ENCODE measurements around the gene SCGN.

DNA sequence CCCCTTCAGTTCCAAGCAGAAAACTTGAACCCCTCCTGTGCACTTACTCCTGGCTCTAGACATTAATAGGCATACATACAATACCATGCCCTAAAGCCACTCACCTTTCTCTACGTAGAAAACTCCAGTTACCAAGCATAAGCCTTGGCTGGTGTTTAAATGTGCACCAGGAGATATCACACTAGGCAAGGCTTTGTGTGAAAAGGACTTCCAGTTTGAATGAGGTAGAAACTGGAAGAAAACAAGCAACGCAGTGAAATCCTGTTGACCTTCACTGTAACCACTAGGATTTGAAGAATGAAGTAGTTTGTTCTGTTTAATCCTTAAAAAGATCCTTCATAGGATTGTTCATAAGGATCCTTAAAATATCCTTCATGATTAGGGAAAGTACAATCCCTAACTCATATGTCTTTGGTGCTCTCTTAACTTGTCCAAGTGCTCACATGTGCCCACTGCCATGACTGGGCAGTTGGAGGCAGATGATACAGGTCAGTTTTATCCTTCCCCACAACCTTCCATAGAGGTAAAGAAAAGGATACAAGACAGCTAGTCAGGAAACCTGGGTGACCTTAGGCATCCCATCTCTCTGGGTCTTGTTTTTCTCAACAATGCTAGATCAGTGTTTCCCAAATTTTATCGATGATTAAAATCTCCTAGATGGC is 9.2 kb upstream of the SCGN start:
- TF ChIP-seq, protein P1, sequence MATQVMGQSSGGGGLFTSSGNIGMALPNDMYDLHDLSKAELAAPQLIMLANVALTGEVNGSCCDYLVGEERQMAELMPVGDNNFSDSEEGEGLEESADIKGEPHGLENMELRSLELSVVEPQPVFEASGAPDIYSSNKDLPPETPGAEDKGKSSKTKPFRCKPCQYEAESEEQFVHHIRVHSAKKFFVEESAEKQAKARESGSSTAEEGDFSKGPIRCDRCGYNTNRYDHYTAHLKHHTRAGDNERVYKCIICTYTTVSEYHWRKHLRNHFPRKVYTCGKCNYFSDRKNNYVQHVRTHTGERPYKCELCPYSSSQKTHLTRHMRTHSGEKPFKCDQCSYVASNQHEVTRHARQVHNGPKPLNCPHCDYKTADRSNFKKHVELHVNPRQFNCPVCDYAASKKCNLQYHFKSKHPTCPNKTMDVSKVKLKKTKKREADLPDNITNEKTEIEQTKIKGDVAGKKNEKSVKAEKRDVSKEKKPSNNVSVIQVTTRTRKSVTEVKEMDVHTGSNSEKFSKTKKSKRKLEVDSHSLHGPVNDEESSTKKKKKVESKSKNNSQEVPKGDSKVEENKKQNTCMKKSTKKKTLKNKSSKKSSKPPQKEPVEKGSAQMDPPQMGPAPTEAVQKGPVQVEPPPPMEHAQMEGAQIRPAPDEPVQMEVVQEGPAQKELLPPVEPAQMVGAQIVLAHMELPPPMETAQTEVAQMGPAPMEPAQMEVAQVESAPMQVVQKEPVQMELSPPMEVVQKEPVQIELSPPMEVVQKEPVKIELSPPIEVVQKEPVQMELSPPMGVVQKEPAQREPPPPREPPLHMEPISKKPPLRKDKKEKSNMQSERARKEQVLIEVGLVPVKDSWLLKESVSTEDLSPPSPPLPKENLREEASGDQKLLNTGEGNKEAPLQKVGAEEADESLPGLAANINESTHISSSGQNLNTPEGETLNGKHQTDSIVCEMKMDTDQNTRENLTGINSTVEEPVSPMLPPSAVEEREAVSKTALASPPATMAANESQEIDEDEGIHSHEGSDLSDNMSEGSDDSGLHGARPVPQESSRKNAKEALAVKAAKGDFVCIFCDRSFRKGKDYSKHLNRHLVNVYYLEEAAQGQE (IDR thresholded peaks at IDR 0.05; ENCODE audit: insufficient read depth in 1 of 2, low read depth in 2 of 2, low read length in 2 of 2), result no peak
- TF ChIP-seq TAF1 (IDR thresholded peaks at IDR 0.05; ENCODE audit: borderline replicate concordance, insufficient read depth, low read length), result no peak
- TF ChIP-seq POLR2AphosphoS5 (IDR thresholded peaks at IDR 0.05; ENCODE audit: low read depth, low read length), result no peak
- TF ChIP-seq SIN3A (IDR thresholded peaks at IDR 0.05; ENCODE audit: borderline replicate concordance, insufficient read depth, low read length), result no peak

All from PFSK-1 (cell line).